Fibroblast of skin of scalp (primary cell): ENCODE data around the gene NUDT16L1.

Experiments used
- DNase-seq: peaks from one replicate; pipeline ENCODE4 v3.0.0-alpha.2; 2013

NUDT16L1 gene

DNA sequence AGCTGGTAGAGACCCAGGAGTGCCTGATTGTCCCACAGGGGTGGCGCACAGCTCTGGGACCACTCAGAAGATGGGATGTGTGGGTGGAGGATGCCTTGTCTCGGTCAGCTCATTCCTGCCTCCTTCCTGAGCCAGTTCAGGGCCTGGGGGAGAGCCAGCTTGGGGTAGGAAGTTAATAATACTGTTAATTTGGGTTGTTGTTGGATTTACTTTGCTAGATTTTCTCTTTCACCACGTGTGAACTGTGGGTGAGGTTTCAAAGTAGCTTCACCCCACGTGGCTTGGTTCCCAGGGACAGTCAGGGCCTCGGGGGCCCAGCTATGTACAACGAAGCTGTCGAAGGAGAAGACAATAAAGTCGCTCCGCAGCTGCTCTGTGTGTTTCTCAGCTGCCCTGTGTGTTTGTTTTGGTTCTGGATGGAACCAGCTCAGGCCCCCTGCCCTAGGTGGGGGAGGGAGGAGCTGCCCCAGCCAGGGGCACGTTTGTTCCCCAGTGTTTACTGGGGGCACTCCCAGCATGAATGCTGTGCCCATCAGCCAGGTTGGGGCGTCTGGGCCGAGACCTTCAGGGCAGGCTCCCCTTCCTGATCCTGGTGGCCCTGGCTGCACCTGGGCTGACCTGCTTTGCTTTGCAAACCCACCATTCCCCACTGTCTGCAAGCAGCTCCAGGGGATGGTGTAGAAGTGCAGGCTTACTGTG, 2.3 kb downstream of the NUDT16L1 start:
- no peak for DNase-seq

DNA sequence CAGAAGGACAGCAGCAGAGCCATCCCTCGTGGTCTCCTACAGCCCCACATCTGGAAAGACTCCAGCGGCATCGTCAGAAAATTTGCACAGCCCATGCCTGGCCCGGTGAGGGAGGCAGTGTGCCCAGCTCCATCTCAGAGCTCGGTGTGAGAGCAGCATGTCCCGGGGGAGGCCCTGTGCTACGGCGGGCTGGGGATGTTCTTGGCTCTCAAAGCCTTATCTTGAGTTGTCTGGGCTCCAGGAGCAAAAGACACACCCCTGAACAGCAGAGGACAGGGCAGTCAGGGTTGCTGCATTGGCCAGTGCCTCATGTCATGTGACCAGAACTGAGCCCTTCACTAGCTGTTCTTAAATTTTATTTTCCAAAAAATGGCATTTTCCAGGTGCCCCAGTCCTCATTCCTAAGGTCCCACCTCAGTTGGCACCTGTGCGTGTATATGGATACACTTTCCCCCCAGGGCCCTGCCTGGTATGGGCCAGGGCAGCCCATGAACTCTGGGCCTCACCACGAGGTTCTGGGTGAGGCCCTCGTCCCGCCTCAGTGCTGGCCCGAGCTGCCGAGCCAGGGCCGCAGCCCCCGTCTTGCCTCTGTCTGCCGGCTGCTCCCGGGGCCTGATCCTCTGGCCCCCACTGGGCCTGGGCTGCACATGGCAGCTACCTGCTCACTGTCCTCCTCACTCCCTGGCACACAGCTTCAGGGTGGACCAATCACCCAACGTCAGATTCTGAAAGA, 3.0 kb downstream of the NUDT16L1 start:
- no peak for DNase-seq

DNA sequence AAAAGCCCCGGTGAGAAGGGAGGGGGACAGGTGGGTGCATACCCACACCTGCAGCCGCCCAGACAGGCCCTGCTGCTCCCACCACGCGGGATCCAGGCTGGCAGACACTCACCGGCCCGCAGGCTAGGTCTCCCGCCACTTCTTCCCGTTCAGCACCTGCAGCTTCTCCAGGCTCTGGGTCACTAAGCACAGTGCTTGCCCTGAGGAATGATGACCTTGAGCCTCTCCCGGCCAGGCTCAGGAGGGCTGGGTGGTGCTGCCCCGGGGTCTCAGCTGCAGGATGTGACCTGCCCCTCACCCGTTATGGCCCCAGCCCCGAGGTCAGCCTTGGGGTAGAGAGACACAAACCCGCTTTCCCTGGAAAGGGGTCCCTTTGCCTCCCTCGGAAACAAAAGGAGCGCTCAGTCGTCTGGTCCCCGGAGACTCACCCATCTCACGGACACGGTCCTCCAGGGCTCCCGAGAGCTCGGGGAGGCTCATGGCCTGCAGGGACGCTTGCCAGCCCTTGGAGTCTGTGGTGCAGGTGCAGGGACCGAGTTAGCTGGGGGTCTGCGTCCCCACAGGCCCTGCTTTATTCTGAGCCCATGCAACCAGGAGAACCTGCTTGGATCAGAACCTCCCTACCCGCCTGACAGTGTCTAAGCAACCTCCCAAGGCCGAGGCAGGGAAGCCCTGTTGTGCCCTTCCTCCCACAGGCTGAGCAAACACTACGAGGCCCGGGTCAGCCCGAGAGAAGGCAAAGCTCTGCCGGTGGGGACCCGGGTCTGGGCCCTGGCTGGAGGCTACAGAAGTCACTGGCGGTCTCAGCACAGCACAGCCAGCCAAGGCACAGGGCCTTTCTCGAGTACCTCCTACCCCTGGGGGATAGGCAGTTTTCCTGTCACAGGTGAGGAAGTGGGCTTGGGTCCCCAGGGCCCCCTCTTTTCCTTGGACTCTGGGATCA, 3.8 kb downstream of the NUDT16L1 start:
- DNase-seq = no peak

DNA sequence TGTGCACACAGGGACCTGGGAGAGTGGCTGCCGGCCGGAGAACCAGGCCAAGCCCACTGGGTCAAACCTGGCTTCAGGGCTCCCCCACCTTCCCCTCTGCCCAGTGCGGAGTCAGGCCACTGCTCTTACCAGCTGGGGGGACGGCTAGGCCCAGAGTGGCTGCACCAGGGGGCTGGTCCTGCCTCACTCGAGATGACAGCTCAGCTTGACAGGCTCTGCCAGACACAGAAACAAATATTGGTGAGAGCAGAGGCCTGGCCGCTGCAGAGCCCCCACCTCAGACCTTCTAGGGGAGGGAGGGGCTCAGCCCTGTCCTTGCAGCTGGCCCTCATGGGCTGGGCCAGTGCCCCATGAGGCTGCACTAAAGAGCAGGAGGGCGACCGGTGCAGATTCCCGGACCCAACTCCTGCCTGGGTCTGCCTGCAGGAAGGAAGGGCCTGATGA, 4.5 kb downstream of the NUDT16L1 start:
- DNase-seq = no peak

DNA sequence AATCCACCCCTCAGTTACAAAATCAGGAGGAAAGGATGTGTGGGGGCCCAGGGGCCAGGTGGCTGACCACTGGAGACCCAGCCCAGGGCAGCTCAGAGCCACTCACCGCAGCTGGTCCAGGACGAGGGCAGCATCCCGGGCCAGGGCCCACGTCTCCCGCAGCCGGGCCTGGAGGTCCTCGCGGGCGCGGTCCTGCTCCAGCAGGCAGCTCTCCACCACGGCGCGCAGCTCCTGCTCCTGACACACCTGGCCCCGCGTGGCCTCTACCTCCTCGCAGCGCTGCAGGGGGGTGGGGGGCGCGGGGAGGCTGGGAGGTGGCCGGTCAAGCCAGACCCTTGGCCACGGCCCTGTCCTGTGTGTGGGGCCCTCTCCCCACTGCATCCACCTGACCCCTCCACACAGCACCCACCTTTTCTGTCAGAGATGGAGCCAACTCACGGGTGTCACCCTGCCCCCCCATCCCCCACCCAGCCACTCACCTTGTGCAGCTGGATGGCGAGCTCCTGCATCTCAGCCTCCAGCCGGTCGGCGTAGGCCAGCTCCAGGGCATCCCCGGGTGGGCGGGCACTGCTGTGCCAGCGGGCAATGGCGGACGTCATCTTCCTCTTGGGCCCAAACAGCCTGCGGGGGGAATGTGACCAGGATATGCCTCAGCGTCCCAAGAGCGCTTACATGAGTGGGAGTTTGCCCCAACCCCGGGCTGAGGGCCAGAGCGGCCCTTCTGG, 5.1 kb downstream of the NUDT16L1 start:
- DNase-seq = no peak

DNA sequence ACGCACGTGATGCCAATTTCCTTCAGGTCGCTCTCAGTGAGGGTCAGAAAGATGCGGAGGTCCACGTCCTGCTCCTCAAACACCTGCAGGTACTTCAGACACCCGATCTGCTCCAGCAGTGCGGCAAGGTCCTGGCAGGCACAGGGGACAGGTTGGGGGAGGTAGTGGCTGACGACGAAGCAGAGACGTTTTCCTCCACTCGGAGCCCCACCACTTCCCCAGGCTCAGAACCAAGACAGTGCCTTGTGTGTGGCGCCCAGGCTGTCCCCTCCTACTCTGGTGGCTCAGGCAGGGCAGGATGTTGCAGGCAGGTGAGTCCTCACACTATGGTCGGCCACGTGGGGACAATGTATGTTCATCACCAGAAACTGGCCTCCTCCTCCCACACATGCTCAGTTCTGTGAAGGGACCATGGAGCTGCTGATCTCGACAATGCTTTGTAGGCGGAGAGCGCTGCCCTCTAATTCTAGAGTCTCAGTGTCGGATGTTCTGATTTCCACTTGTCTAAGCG, 5.7 kb downstream of the NUDT16L1 start:
- DNase-seq = no peak

DNA sequence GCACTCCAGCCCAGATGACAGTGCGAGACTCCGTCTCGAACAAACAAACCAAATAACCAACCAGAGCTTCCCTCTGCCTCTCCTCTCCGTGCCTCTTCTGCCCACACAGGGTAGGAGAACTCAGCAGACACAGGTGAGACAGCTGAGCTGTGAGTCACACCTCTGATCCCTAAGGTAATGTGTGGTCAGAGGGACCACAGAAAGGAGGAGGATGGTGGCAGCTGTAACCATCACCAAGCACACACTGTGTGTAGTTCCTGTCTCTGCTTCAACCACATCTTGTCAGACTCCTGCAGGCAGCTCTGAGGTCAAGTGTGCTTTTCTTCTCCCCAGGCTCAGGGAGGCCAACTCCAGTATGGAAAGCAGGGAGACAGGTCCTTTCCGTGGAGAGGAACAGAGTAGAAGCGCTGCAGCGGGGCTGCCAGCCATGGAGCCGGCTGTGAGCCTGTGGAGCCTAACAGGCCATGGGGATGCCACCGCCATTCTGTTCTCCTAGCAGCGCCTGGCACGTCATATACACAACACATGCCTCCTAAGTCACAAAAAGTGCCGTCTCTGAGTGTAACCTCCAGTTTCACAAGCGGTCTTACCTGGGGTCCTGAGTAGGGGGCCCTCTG, 7.1 kb downstream of the NUDT16L1 start:
- no peak for DNase-seq

DNA sequence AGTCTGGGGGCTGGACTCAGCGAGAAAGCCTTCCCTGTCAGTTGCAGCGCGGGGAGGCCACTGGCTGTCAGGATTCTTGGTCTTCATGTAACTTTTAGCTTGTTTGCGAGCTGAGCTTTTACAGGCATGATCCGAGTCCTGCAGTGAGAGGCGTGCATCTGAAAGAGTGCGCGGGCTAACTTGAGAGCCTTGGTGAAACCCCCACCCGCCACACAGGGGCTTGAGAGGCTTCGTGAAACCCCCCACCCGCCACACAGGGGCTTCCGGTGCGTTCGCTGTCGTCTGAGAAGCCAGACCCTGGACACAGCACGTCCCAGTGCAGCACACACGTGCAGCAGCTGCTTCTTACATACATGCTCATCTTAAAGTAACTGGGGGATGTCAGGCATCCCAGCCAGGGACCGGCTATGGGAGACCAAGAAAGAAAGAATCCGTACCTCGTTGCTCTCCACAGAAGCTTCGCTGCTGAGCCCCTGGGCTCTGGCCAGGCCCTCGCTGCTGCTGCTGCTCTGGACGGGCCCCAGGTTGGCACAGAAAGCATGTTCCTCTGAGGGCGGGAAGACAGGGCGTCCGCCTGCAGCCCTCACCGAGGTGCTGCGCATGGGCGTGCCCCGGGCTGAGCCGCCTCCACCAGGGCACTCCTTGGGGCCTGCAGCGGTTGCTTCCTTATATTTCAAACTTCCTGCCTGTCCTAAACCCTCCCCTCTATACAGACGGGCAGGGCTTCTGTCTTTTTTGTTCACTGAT, 7.8 kb downstream of the NUDT16L1 start:
- DNase-seq = no peak

DNA sequence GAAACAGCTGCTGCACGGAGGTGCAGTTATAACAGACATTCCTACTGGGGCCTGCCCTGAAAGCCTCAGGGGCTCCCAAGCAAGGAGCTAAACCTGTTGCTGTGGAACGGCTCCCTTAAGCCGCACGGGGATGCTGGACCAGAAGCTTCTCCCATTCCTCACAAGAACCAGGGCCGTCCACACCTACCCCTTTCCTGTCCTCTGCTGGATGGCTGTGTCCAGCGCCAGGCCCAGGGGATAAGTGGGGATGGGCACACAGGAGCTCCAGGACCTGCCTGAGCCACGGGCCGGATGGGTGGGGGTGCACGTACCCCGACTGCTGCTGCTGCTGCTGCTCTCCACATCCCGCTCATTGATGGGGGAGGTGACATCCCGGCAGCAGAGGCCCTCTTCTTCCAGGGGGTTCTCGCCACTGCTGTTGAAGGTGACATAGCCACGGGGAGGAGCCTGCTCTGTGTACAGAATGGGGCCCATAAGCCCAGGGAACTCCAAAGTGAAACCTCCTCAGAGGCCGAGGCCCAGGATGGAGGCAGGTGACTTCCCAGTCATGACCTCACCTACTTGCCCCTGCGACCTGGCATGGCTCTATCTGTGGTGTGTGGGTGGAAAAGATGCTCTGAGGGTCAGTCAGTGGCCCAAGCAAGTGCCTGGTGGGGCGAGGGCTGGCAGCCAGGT, 8.6 kb downstream of the NUDT16L1 start:
- no peak for DNase-seq

DNA sequence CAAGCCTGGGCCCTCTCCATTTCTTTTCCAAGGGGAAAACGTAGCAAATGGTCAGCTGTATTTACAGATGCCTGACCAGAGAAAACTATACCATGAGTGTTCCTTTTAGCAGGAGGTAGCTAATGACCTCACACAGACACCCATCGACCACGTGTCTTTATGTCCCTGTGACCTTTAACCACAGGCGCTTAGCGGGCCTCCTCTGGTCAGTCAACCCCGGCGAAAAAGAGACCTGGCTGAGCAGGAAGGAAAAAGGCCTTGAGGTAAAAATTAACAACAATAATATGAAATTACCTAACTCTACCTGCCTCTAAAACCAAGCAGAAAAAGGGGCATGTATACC, 9.1 kb downstream of the NUDT16L1 start:
- DNase-seq = no peak

DNA sequence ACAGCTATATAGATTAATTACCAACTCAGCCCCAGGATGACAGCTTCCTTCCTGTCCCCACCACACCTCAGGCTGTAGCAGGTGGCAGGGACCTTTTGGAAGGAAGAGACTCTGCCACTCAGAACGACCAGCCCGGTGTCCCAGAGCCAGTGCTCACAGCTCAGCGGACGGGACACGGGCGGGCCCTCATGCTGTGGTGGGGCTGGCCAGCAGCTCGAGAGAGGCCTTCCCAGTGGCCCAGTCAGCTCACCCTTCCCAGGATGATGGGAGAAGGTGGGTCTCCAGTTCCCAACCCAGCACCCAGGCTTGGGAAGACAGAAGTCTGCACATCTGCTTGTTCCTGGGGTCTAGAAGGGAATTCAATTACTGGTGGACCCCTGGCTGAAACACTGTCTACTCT, 10.5 kb downstream of the NUDT16L1 start:
- DNase-seq = no peak

DNA sequence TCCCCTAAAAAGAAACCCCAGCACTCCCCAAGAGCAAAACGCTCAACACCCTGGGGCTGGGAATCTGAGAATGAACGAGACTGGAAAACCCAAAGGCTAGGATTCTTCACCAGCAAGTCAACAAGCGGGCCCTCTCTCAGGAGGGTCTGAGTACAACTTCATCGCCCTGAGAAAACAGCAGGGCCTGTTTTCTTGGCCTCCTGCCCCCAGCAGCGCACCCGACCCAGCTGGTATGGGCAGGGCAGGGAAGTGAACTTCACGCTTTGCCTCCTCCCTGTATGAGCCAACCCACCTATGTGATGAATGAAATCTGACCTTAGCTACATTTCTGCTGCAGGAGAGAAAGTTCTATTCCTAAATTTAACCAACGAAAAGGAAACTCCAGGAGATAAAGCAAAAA, 11.1 kb downstream of the NUDT16L1 start:
- no peak for DNase-seq

DNA sequence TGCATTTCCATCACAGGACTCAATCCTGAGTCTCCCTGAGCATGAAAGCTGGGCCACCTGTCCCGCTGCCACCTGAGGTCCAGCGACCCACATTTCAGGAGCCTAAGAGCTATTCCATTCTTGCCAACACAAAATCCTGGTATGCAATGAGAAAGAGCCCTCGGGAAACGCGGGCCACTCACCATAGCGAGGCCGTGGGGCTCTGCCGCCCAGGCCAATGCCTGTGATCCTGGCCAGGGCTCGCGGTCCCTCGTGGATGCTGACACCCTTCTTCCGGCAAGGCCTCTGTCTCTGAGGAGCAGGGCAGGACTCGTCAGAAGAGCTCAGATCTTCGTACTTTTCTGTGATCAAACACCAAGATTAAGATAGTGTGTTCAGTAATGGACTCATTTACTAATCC, 11.6 kb downstream of the NUDT16L1 start:
- DNase-seq = no peak

DNA sequence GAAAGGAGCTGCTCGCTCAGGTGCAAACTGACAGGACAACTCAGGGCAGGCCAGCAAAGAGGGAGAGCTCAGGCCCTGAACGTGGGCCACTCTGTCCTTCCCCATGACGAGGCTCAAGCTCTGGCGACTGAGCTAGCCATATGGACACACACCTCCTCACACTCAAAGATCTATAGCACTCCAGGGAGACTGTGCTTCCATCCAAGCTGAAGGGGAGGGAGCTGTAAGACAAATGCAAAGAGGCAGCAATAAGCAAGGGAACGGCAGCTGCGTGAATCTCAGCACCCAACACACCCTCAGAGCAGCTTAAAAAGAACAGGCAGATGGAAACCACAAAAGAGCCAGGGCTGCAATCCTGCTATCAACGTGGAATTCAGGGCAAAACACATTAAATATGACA, 13.5 kb downstream of the NUDT16L1 start:
- no peak for DNase-seq

DNA sequence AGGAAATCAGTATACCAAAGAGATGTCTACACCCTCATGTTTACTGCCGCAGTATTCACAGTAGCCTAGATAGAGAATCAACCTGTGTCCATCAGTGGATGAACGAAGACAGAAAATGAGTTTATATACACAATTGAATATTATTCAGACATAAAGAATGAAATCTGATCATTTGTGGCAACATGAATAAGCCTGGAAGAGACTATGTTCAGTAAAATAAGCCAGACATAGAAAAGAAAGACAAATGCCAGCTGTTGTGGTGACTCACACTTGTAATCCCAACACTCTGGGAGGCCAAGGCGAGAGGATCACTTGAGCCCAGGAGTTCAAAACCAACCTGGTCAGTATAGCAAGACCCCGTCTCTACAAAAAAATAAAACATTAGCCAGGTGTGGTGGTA, 16.1 kb downstream of the NUDT16L1 start:
- no peak for DNase-seq

DNA sequence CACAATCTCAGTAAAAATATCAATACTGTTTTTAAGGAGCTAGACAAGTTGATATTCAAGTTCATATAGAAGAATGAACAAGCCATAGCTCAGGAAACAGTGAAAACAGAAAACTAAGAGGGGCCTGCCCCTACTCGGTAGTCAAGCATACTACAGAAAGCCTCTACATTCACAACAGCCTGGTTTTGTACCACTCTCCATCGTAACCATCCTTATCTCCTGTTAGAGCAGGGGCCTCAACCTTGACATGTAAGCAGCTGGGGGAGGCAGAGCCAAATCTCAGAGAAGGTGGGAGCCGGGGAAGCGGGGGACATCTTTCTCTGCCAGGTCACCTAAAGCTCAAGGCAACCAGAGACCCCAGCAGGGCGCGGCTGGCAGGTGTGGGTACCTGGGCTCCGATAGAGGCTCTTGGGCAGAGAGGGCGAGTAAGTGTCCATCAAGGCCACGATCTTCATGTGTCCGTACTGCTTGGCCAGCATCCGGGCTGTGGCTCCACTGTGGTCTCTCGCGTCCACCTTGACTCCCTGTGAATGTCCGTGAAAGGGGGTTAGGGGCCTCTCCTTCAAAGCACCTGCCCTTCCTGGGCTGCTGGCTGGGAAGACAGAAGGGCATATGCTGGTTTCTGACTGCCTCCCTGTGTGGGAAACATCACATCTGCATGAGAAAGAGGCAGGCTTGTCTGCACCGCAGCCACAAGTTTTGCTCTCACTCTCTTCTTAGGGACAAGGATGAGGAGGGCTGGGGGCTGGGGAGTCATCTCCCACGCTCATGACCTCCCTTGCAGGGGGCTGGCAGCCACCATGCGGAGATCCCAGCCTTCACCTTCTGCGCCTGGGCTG, 20.5 kb downstream of the NUDT16L1 start:
- no peak for DNase-seq

DNA sequence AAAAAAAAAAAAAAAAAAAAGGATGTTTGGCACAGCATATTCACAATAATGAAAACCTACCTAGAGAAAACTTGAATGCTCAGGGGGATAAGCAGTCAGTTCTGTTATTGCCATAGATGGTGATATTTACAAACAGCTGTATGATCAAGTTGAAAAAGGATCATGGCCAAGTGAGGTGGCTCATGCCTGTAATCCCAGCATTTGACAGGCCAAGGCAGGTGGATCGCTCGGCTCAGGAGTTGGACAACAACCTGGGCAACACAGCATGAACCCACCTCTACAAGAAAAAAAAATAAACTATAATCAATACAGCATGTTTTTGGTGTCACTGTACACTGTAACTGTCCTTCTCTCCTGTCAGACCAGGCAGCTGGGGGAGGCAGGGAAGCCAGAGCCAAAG, 21.6 kb downstream of the NUDT16L1 start:
- no peak for DNase-seq

DNA sequence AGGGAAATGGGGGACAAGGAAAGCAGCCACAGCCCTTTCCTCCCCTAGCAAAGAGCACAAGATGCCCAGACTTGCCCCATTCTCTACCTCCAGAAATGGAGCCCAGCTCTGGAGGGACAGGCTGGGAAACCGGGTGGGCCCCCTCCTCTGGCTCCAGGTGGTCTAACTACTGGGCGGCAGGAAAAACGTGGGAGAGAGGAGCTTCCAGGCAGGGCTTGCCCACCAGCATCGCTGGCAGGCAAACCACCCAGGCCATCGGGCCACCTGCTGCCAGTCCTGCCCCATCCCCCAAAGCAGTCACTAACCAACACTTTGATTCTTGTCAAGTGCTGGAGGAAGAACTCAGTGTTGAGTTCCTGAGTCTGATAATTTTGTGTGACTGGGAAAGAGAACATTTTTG, 25.1 kb downstream of the NUDT16L1 start:
- DNase-seq = no peak

DNA sequence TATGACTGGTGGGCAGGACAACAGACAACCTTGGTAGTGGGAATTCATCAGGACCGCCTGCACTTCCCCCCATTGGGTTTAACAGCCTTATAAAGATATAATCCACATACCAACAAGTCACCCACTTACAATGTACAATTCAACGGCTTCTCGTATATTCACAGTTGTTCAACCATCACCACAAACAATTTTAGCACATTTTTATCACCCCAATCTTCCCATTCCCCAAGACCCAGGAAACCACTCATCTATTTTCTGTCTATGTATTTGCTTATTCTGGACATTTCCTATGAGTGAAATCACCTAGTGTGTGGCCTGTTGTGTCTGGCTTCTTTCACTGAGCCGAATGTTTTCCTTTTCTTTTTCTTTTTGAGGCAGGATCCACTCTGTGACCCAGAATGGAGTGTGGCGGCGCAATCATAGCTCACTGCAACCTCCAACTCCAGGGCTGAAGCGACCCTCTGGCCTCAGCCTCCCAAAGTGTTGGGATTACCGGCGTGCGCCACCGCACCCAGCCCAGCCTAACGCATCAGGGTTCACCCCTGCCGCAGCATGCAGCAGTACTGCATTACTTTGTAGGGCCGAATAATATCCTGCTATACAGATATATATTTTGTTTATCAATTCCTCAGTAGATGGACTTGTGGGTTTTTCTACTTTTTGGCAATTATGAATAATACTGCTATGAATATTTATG, 29.9 kb downstream of the NUDT16L1 start:
- DNase-seq = no peak
